DMS114 treated with DMSO at 0.1 percent for 48 hours (cell line): ENCODE results near the gene PDXK.

Experiments used
- DNase-seq: peaks from one replicate; lab custom pipeline; 2025; ENCODE audit not compliant: unreplicated experiment; lab: John Stamatoyannopoulos, UW

Gene PDXK

GRCh38 chr21:43802713-43803313 is 83.9 kb downstream of the PDXK start:
- no peak for DNase-seq

- no peak for DNase-seq
These were observed 84.8 kb downstream of the PDXK start for GRCh38 chr21:43803558-43804300.

GRCh38 chr21:43805275-43805800 is 86.4 kb downstream of the PDXK start:
- DNase-seq = no peak

GRCh38 chr21:43806017-43806710 is 87.2 kb downstream of the PDXK start:
- DNase-seq = no peak

- no peak for DNase-seq
These were observed 89.4 kb downstream of the PDXK start for GRCh38 chr21:43808367-43808766.

GRCh38 chr21:43808832-43809251 is 89.9 kb downstream of the PDXK start:
- DNase-seq = no peak

GRCh38 chr21:43809346-43809799 is 90.4 kb downstream of the PDXK start:
- no peak for DNase-seq

- DNase-seq = no peak
These were observed 91.0 kb downstream of the PDXK start for GRCh38 chr21:43809853-43810504.

GRCh38 chr21:43810505-43811261 is 91.8 kb downstream of the PDXK start:
- DNase-seq = no peak

GRCh38 chr21:43811262-43812105 is 92.6 kb downstream of the PDXK start:
- DNase-seq = no peak
